GM13976 (cell line): ENCODE results near the gene GRID1.

ENCODE experiments used
- DNase-seq: peaks from one replicate; pipeline ENCODE4 v3.0.0; 2012; ENCODE audit warnings: low spot score
- CTCF ChIP-seq: IDR thresholded peaks from 2 replicates; pipeline ENCODE4 v1.5.1; 2012; ENCODE audit warnings: borderline replicate concordance, mild to moderate bottlenecking; ENCODE audit not compliant: insufficient read depth; ENCODE audit errors: extremely low read depth, missing control alignments, control extremely low read depth
- in situ Hi-C: fragments of 300-500 bp; cut with MboI; formaldehyde crosslinking; loops from one replicate; pipeline ENCODE4 v1.12.0; 2022; ENCODE audit warnings: low sequenced_read_pairs, mixed read lengths, inconsistent platforms; ENCODE audit not compliant: unreplicated experiment

GRID1 gene

GRCh38 chr10:85900061-85900460, 466.5 kb downstream of the GRID1 start:
- in situ Hi-C loops, result no loop called here
- no peak for DNase-seq
- TF ChIP-seq CTCF, result no peak

GRCh38 chr10:85891472-85891871, 475.1 kb downstream of the GRID1 start:
- no peak for DNase-seq
- no peak for TF ChIP-seq CTCF
- in situ Hi-C loops, result no loop called here

- no peak for DNase-seq
- TF ChIP-seq CTCF, result no peak
- in situ Hi-C loops, result no loop called here
Measured at GRCh38 chr10:85888559-85888958, 478.0 kb downstream of the GRID1 start.

GRCh38 chr10:85888004-85888403, 478.6 kb downstream of the GRID1 start:
- in situ Hi-C loops, result no loop called here
- no peak for DNase-seq
- TF ChIP-seq CTCF, result no peak

- in situ Hi-C loops, result no loop called here
- DNase-seq, result peak; percentile 3
- TF ChIP-seq CTCF, result no peak
Measured at GRCh38 chr10:85874208-85874607, 492.4 kb downstream of the GRID1 start.

- DNase-seq, result no peak
- in situ Hi-C loops, result no loop called here
- TF ChIP-seq CTCF, result no peak
Measured at GRCh38 chr10:85873063-85873462, 493.5 kb downstream of the GRID1 start.
